GM23338 (cell line): ENCODE results near the gene ASPM. TPM values are rescaled to one million over a fixed set of nuclear protein-coding genes. Genes with fewer than 3 reads are reported as not detected.

Experiments used
- ATAC-seq: fragments of 200-7000 bp; cut with Tn5 transposase; 3 replicates; pipeline ENCODE4 v1.9.1; 2020
- DNase-seq: peaks from one replicate; pipeline ENCODE4 v3.0.0-alpha.2; 2015; ENCODE audit warnings: low spot score
- H2AFZ ChIP-seq: fragments of 200-600 bp; sonication (generic); 2 replicates; pipeline ENCODE4 v1.8.0; 2016; ENCODE audit warnings: antibody characterized with exemption, mild to moderate bottlenecking, moderate library complexity
- H3F3A ChIP-seq: fragments of 200-600 bp; sonication (generic); replicated peaks from 2 replicates; pipeline ENCODE4 v1.8.0; 2017; ENCODE audit warnings: antibody characterized with exemption, mixed run types, low read depth
- H3K27ac ChIP-seq: fragments of 200-600 bp; sonication (generic); 2 replicates; pipeline ENCODE4 v1.6.1; 2016; ENCODE audit warnings: low read depth
- H3K27me3 ChIP-seq: fragments of 200-600 bp; sonication (generic); 2 replicates; pipeline ENCODE4 v1.8.0; 2016; ENCODE audit warnings: mild to moderate bottlenecking, mixed run types, moderate library complexity; ENCODE audit not compliant: insufficient read depth
- H3K36me3 ChIP-seq: fragments of 200-600 bp; sonication (generic); 2 replicates; pipeline ENCODE4 v1.8.0; 2016; ENCODE audit warnings: mild to moderate bottlenecking; ENCODE audit not compliant: insufficient read depth
- H3K4me1 ChIP-seq: fragments of 200-600 bp; sonication (generic); 2 replicates; pipeline ENCODE4 v1.8.0; 2016; ENCODE audit warnings: mild to moderate bottlenecking, moderate library complexity; ENCODE audit not compliant: insufficient read depth
- H3K4me2 ChIP-seq: fragments of 200-600 bp; sonication (generic); 2 replicates; pipeline ENCODE4 v1.7.1; 2017; ENCODE audit warnings: mixed run types
- H3K4me3 ChIP-seq: fragments of 200-600 bp; sonication (generic); 2 replicates; pipeline ENCODE4 v1.6.1; 2016; ENCODE audit warnings: mixed run types
- H3K79me2 ChIP-seq: fragments of 200-600 bp; sonication (generic); replicated peaks from 2 replicates; pipeline ENCODE4 v1.8.0; 2017; ENCODE audit warnings: mild to moderate bottlenecking; ENCODE audit not compliant: insufficient read depth
- H3K9me2 ChIP-seq: fragments of 200-600 bp; sonication (generic); 2 replicates; pipeline ENCODE4 v1.8.0; 2017; ENCODE audit not compliant: insufficient read depth
- H4K20me1 ChIP-seq: fragments of 200-600 bp; sonication (generic); replicated peaks from 2 replicates; pipeline ENCODE4 v1.8.0; 2017; ENCODE audit warnings: mild to moderate bottlenecking; ENCODE audit not compliant: insufficient read depth
- H3K27ac Mint-ChIP-seq: 2 replicates; pipeline ENCODE4 v1.8.0; 2020; ENCODE audit warnings: inconsistent platforms, mild to moderate bottlenecking, moderate library complexity, mixed read lengths
- H3K27me3 Mint-ChIP-seq: 3 replicates; pipeline ENCODE4 v1.8.0; 2022; ENCODE audit warnings: low read depth, mild to moderate bottlenecking, moderate library complexity, mixed read lengths, inconsistent platforms; ENCODE audit not compliant: insufficient read depth, poor library complexity
- H3K36me3 Mint-ChIP-seq: 3 replicates; pipeline ENCODE4 v1.8.0; 2021; ENCODE audit warnings: low read depth, mild to moderate bottlenecking, inconsistent platforms, moderate library complexity, mixed read lengths
- H3K4me1 Mint-ChIP-seq: 3 replicates; pipeline ENCODE4 v1.8.0; 2020; ENCODE audit warnings: mild to moderate bottlenecking, inconsistent platforms, mixed read lengths
- H3K4me3 Mint-ChIP-seq: 3 replicates; pipeline ENCODE4 v1.8.0; 2021; ENCODE audit warnings: moderate library complexity, mild to moderate bottlenecking, inconsistent platforms, mixed read lengths
- H3K9me3 Mint-ChIP-seq: 3 replicates; pipeline ENCODE4 v1.8.0; 2020; ENCODE audit warnings: moderate library complexity, mild to moderate bottlenecking, inconsistent platforms, mixed read lengths
- EZH2 ChIP-seq: fragments of 200-600 bp; sonication (generic); IDR thresholded peaks from one replicate; pipeline ENCODE4 v1.8.0; 2017; ENCODE audit warnings: antibody characterized with exemption, mild to moderate bottlenecking, low read depth; ENCODE audit not compliant: unreplicated experiment
- EZH2phosphoT487 ChIP-seq: fragments of 200-600 bp; sonication (generic); IDR thresholded peaks from one replicate; pipeline ENCODE4 v1.8.1; 2018; ENCODE audit warnings: antibody characterized with exemption; ENCODE audit not compliant: unreplicated experiment
- JUNB ChIP-seq: IDR thresholded peaks from one replicate; pipeline ENCODE4 v1.6.1; 2016; ENCODE audit warnings: antibody characterized with exemption; ENCODE audit not compliant: unreplicated experiment
- NANOG ChIP-seq: IDR thresholded peaks from 2 replicates; pipeline ENCODE4 v1.6.1; 2016; ENCODE audit warnings: antibody characterized with exemption, borderline replicate concordance
- POLR2AphosphoS5 ChIP-seq: IDR thresholded peaks from 2 replicates; pipeline ENCODE4 v1.6.1; 2016; ENCODE audit warnings: antibody characterized with exemption, low read depth
- STAT1 ChIP-seq: IDR thresholded peaks from one replicate; pipeline ENCODE4 v1.6.1; 2016; ENCODE audit warnings: antibody characterized with exemption; ENCODE audit not compliant: unreplicated experiment
- ZNF114 ChIP-seq: fragments of 250-450 bp; sonication (Bioruptor Pico); IDR thresholded peaks from 2 replicates; pipeline ENCODE4 v1.5.0; 2020; ENCODE audit warnings: mild to moderate bottlenecking, moderate library complexity
- ZNF331 ChIP-seq: fragments of 250-450 bp; sonication (Bioruptor Pico); IDR thresholded peaks from 2 replicates; pipeline ENCODE4 v1.5.0; 2020; ENCODE audit warnings: low read depth, mild to moderate bottlenecking, moderate library complexity
- polyA plus RNA-seq: library from polyadenylated mRNA; unstranded; fragments of >200 nt; fragmentation: Nextera tagmentation; extraction: Ambion mirVana; gene quantifications from 2 replicates; pipeline ENCODE4 v1.2.1, GENCODE V29; 2016
- total RNA-seq: library from RNA; depleted of rRNA; stranded (reverse); fragments of >200 nt; shearing (Covaris generic); gene quantifications from 2 replicates; pipeline ENCODE4 v1.2.3, GENCODE V29; 2014
- TF ChIP-seq, protein P1 (sequence below), 2 experiments: fragments of 200-600 bp in 1 of 2; sonication (generic) in 1 of 2; conservative IDR thresholded peaks; 2 replicates each; pipeline versions ENCODE4 v1.5.1 to v1.6.1; 2016 to 2017; ENCODE audit warnings: antibody characterized with exemption in 2 of 2, low read depth in 2 of 2, mild to moderate bottlenecking in 2 of 2, moderate library complexity in 1 of 2
- TF ChIP-seq, protein P2 (sequence below): IDR thresholded peaks from one replicate; pipeline ENCODE4 v1.6.1; 2018; ENCODE audit warnings: antibody characterized with exemption; ENCODE audit not compliant: unreplicated experiment
- TF ChIP-seq, protein P3 (sequence below): IDR thresholded peaks from 2 replicates; pipeline ENCODE4 v1.6.1; 2016; ENCODE audit warnings: antibody characterized with exemption

Gene ASPM
- total and polyA plus RNA-seq, 2 experiments from 2014 or later = 36.8 to 64.9 TPM

DNA sequence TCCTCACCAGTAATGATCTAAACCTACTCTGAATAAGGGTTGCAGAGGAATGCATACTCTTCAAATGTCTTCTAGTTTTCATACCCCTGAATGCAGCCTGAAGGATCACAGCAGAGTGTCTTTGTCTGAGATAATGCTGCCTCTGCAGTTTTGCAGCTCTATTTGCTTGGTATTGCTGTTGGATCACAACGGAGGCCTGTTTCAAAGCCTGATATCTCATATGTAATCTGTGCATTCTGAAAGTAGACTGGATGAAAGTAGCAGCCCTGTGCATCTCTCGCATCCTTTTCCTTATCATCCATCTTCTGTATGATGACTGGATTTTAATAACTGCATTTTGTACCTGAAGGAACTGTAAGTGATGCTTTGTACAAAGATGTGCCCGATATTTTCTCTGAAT lies 44.5 kb downstream of the ASPM start (continued):
- TF ChIP-seq EZH2 (no peak), JUNB (no peak), POLR2AphosphoS5 (no peak), NANOG (no peak)
- TF ChIP-seq, protein P1, sequence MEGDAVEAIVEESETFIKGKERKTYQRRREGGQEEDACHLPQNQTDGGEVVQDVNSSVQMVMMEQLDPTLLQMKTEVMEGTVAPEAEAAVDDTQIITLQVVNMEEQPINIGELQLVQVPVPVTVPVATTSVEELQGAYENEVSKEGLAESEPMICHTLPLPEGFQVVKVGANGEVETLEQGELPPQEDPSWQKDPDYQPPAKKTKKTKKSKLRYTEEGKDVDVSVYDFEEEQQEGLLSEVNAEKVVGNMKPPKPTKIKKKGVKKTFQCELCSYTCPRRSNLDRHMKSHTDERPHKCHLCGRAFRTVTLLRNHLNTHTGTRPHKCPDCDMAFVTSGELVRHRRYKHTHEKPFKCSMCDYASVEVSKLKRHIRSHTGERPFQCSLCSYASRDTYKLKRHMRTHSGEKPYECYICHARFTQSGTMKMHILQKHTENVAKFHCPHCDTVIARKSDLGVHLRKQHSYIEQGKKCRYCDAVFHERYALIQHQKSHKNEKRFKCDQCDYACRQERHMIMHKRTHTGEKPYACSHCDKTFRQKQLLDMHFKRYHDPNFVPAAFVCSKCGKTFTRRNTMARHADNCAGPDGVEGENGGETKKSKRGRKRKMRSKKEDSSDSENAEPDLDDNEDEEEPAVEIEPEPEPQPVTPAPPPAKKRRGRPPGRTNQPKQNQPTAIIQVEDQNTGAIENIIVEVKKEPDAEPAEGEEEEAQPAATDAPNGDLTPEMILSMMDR (conservative IDR thresholded peaks at IDR 0.05; ENCODE audit: low read depth in 2 of 2) = no peak

DNA sequence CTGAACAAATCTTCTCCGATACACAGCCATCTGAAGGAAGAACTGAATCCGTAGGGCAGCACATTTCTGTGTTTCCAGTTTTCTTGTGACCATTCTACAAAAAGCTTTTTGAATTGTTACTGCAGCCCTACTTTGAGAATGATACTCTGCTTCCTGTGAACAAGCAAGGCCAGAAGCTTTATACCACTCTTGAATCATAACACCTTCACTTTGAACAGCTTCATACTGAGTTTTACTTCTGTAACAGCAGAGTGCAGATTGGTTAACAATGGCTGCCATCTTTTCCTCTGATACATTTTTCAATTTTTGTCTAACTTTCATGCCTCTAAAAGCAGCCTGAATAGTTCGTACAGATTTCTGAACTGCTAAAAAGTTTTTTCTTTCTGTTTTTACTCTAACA lies 45.8 kb downstream of the ASPM start:
- Histone ChIP-seq H2AFZ (no peak overlapping the region), H3K4me1 (no peaks in the 10 kb centered on the region; the same call in 1 of the 2 replicates), H3K4me3 (no peak overlapping the region), H3K27ac (no peak overlapping the region), H3K27me3 (no peaks in the 10 kb centered on the region), H3K4me2 (no peak overlapping the region), H3K79me2 (no peaks in the 10 kb centered on the region), H3K36me3 (peaks cover 33% of the 10 kb centered on the region), H3K9me2 (no peaks in the 10 kb centered on the region), H3F3A (no peaks in the 10 kb centered on the region), H4K20me1 (no peaks in the 10 kb centered on the region)
- ATAC-seq (no peak), DNase-seq (no peak)
- Mint-ChIP-seq H3K36me3 (peaks cover 58% of the 10 kb centered on the region), H3K9me3 (peaks cover 42% of the 10 kb centered on the region), H3K4me1 (0 out of 3 replicates have a peak, but pooled peaks cover 2% of the 10 kb centered on the region), H3K27me3 (no peaks in the 10 kb centered on the region), H3K4me3 (no peak overlapping the region), H3K27ac (no peak overlapping the region)
- TF ChIP-seq, protein P1 (conservative IDR thresholded peaks at IDR 0.05; ENCODE audit: low read depth in 2 of 2) = no peak
- TF ChIP-seq, protein P2, sequence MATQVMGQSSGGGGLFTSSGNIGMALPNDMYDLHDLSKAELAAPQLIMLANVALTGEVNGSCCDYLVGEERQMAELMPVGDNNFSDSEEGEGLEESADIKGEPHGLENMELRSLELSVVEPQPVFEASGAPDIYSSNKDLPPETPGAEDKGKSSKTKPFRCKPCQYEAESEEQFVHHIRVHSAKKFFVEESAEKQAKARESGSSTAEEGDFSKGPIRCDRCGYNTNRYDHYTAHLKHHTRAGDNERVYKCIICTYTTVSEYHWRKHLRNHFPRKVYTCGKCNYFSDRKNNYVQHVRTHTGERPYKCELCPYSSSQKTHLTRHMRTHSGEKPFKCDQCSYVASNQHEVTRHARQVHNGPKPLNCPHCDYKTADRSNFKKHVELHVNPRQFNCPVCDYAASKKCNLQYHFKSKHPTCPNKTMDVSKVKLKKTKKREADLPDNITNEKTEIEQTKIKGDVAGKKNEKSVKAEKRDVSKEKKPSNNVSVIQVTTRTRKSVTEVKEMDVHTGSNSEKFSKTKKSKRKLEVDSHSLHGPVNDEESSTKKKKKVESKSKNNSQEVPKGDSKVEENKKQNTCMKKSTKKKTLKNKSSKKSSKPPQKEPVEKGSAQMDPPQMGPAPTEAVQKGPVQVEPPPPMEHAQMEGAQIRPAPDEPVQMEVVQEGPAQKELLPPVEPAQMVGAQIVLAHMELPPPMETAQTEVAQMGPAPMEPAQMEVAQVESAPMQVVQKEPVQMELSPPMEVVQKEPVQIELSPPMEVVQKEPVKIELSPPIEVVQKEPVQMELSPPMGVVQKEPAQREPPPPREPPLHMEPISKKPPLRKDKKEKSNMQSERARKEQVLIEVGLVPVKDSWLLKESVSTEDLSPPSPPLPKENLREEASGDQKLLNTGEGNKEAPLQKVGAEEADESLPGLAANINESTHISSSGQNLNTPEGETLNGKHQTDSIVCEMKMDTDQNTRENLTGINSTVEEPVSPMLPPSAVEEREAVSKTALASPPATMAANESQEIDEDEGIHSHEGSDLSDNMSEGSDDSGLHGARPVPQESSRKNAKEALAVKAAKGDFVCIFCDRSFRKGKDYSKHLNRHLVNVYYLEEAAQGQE = no peak
- TF ChIP-seq ZNF331 (CRISPR knock-in tag) (no peak), JUNB (no peak), ZNF114 (CRISPR knock-in tag) (no peak), POLR2AphosphoS5 (no peak), EZH2phosphoT487 (no peak), STAT1 (no peak)
- TF ChIP-seq, protein P3, sequence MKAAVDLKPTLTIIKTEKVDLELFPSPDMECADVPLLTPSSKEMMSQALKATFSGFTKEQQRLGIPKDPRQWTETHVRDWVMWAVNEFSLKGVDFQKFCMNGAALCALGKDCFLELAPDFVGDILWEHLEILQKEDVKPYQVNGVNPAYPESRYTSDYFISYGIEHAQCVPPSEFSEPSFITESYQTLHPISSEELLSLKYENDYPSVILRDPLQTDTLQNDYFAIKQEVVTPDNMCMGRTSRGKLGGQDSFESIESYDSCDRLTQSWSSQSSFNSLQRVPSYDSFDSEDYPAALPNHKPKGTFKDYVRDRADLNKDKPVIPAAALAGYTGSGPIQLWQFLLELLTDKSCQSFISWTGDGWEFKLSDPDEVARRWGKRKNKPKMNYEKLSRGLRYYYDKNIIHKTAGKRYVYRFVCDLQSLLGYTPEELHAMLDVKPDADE = no peak
